T-helper 2 cell (primary cell): Measurements from ENCODE around the gene TIMM17A.

Experiments used
- DNase-seq, 5 experiments: peaks; one replicate each; pipeline versions ENCODE4 v3.0.0 to v3.0.0-alpha.2; 2012 to 2022
- total RNA-seq, 2 donors: gene quantifications; one replicate each; lab custom pipeline; 2026; lab: John Stamatoyannopoulos, UW

Gene TIMM17A
- total RNA-seq = 35.0 to 51.4 reads per million in 2 donors

- DNase-seq = peak; percentile 82 to 96 (median 89)
These were observed at the start of gene TIMM17A for GRCh38 chr1:201955009-201955728. Gene TIMM17A (plus strand): TSS chr1:201955503. CDS start chr1:201955527, 24 bp downstream.

- DNase-seq = no peak
These were observed 49.0 kb upstream of the TIMM17A start for GRCh38 chr1:201906336-201906735.

- DNase-seq = no peak
These were observed 47.7 kb upstream of the TIMM17A start for GRCh38 chr1:201907621-201908020.

- DNase-seq = no peak
These were observed 43.3 kb upstream of the TIMM17A start for GRCh38 chr1:201911826-201912571.

- no peak for DNase-seq
These were observed 42.5 kb upstream of the TIMM17A start for GRCh38 chr1:201912832-201913231.

GRCh38 chr1:201914456-201915235 is 40.7 kb upstream of the TIMM17A start:
- DNase-seq = no peak

- peak in 1 of 5 experiments; percentile 14 for DNase-seq
These were observed 38.6 kb upstream of the TIMM17A start for GRCh38 chr1:201916649-201917249.

GRCh38 chr1:201917362-201918033 is 37.8 kb upstream of the TIMM17A start:
- DNase-seq = no peak

- DNase-seq = no peak
These were observed 37.0 kb upstream of the TIMM17A start for GRCh38 chr1:201918343-201918742.

GRCh38 chr1:201921952-201922558 is 33.2 kb upstream of the TIMM17A start:
- DNase-seq = no peak

GRCh38 chr1:201925301-201925567 is 30.1 kb upstream of the TIMM17A start:
- DNase-seq = no peak

- DNase-seq = no peak
These were observed 29.2 kb upstream of the TIMM17A start for GRCh38 chr1:201925981-201926645.

- DNase-seq = no peak
These were observed 27.0 kb upstream of the TIMM17A start for GRCh38 chr1:201928266-201928665.

GRCh38 chr1:201930137-201930536 is 25.2 kb upstream of the TIMM17A start:
- DNase-seq = no peak

GRCh38 chr1:201930803-201931202 is 24.5 kb upstream of the TIMM17A start:
- no peak for DNase-seq

GRCh38 chr1:201933840-201934430 is 21.4 kb upstream of the TIMM17A start:
- DNase-seq = peak in 1 of 5 experiments; percentile 16

GRCh38 chr1:201937624-201938213 is 17.6 kb upstream of the TIMM17A start:
- no peak for DNase-seq

- DNase-seq = no peak
These were observed 16.8 kb upstream of the TIMM17A start for GRCh38 chr1:201938440-201939035.

- no peak for DNase-seq
These were observed 16.2 kb upstream of the TIMM17A start for GRCh38 chr1:201939148-201939547.

GRCh38 chr1:201939574-201939973 is 15.7 kb upstream of the TIMM17A start:
- DNase-seq = no peak
